GM13976 (cell line): ENCODE data around the gene PDE4D.

ENCODE experiments used
- DNase-seq: peaks from one replicate; pipeline ENCODE4 v3.0.0; 2012; ENCODE audit warnings: low spot score
- CTCF ChIP-seq: IDR thresholded peaks from 2 replicates; pipeline ENCODE4 v1.5.1; 2012; ENCODE audit warnings: borderline replicate concordance, mild to moderate bottlenecking; ENCODE audit not compliant: insufficient read depth; ENCODE audit errors: extremely low read depth, missing control alignments, control extremely low read depth
- in situ Hi-C: fragments of 300-500 bp; cut with MboI; formaldehyde crosslinking; loops from one replicate; pipeline ENCODE4 v1.12.0; 2022; ENCODE audit warnings: low sequenced_read_pairs, mixed read lengths, inconsistent platforms; ENCODE audit not compliant: unreplicated experiment

PDE4D gene

GRCh38 chr5:59665086-59665831 lies 228.3 kb downstream of the PDE4D start:
- no peak for DNase-seq
- in situ Hi-C loops, result loop anchor here (10.0 to 25.0 kb wide), 2 partner anchors 150 to 478 kb away; no protein-coding TSS in a partner anchor
- no peak for TF ChIP-seq CTCF

- in situ Hi-C loops, result loop anchor here (10.0 to 25.0 kb wide), 2 partner anchors 147 to 475 kb away; no protein-coding TSS in a partner anchor
- no peak for DNase-seq
- no peak for TF ChIP-seq CTCF
Measured at GRCh38 chr5:59661954-59662615, 231.4 kb downstream of the PDE4D start.

GRCh38 chr5:59661311-59661710 lies 232.2 kb downstream of the PDE4D start:
- no peak for DNase-seq
- TF ChIP-seq CTCF, result no peak
- in situ Hi-C loops, result loop anchor here (10.0 to 25.0 kb wide), 2 partner anchors 147 to 474 kb away; no protein-coding TSS in a partner anchor

GRCh38 chr5:59660737-59661136 lies 232.8 kb downstream of the PDE4D start:
- in situ Hi-C loops, result loop anchor here (10.0 to 25.0 kb wide), 2 partner anchors 146 to 473 kb away; no protein-coding TSS in a partner anchor
- no peak for TF ChIP-seq CTCF
- peak; percentile 28 for DNase-seq

- DNase-seq, result no peak
- in situ Hi-C loops, result loop anchor here (25.0 kb wide), 1 partner anchor 469 kb away; no protein-coding TSS in a partner anchor
- TF ChIP-seq CTCF, result no peak
Measured at GRCh38 chr5:59656351-59657254, 236.9 kb downstream of the PDE4D start.
